Karpas-422 (cell line): Measurements from ENCODE around the gene ZW10. TPM values are rescaled to one million over a fixed set of nuclear protein-coding genes. Genes with fewer than 3 reads are reported as not detected.
A peak's percentile ranks its signal among the peaks of the same experiment; 100 is the strongest.

Experiments used
- DNase-seq: peaks from one replicate; pipeline ENCODE4 v3.0.0-alpha.2; 2015
- H2AFZ ChIP-seq: fragments of 200-600 bp; sonication (generic); 2 replicates; pipeline ENCODE4 v1.6.1; 2014; ENCODE audit warnings: antibody characterized with exemption, low read length, mixed read lengths
- H3K27ac ChIP-seq: fragments of 200-600 bp; sonication (generic); 2 replicates; pipeline ENCODE4 v1.5.1; 2014; ENCODE audit warnings: mild to moderate bottlenecking, low read length, moderate library complexity
- H3K27me3 ChIP-seq: fragments of 200-600 bp; sonication (generic); 2 replicates; pipeline ENCODE4 v1.6.1; 2014; ENCODE audit warnings: low read length, mixed read lengths
- H3K36me3 ChIP-seq: fragments of 200-600 bp; sonication (generic); 2 replicates; pipeline ENCODE4 v1.6.1; 2014; ENCODE audit warnings: low read length, mixed read lengths; ENCODE audit not compliant: insufficient read depth
- H3K4me1 ChIP-seq: fragments of 200-600 bp; sonication (generic); 2 replicates; pipeline ENCODE4 v1.6.1; 2014; ENCODE audit warnings: mild to moderate bottlenecking, low read length, mixed read lengths
- H3K4me2 ChIP-seq: fragments of 200-600 bp; sonication (generic); 2 replicates; pipeline ENCODE4 v1.6.1; 2014; ENCODE audit warnings: low read length, low read depth, mild to moderate bottlenecking; ENCODE audit not compliant: poor library complexity, severe bottlenecking
- H3K4me3 ChIP-seq: fragments of 200-600 bp; sonication (generic); 2 replicates; pipeline ENCODE4 v1.5.1; 2014; ENCODE audit warnings: mild to moderate bottlenecking, antibody characterized with exemption, low read length, mixed read lengths
- H3K79me2 ChIP-seq: fragments of 200-600 bp; sonication (generic); 2 replicates; pipeline ENCODE4 v1.6.1; 2014; ENCODE audit warnings: mild to moderate bottlenecking, low read length, mixed read lengths
- H3K9ac ChIP-seq: fragments of 200-600 bp; sonication (generic); 2 replicates; pipeline ENCODE4 v1.6.0; 2014; ENCODE audit warnings: low read length
- H3K9me2 ChIP-seq: fragments of 200-600 bp; sonication (generic), shearing (Covaris generic); replicated peaks from 2 replicates; pipeline ENCODE4 v1.6.0; 2014; ENCODE audit warnings: mild to moderate bottlenecking, low read length, moderate library complexity; ENCODE audit not compliant: insufficient read depth
- H3K9me3 ChIP-seq: fragments of 300-700, 200-600 bp; sonication (generic); 2 replicates; pipeline ENCODE4 v1.6.1; 2014; ENCODE audit warnings: low read length, mixed read lengths
- H4K20me1 ChIP-seq: fragments of 200-600 bp; sonication (generic); 2 replicates; pipeline ENCODE4 v1.6.1; 2014; ENCODE audit warnings: mild to moderate bottlenecking, antibody characterized with exemption, low read length, low read depth; ENCODE audit not compliant: insufficient read depth
- total RNA-seq: library from RNA; depleted of rRNA; stranded (reverse); fragments of >200 nt; shearing (Covaris generic); gene quantifications from 2 replicates; pipeline ENCODE4 v1.2.3, GENCODE V29; 2014; ENCODE audit warnings: low replicate concordance

ZW10 gene
- total RNA-seq, 1 experiment from 2014 or later: 11.4 TPM

GRCh38 chr11:113693030-113693429 is 80.5 kb downstream of the ZW10 start:
- no peak overlapping the region for H2AFZ ChIP-seq
- H3K4me2 ChIP-seq: no peak overlapping the region
- H3K4me1 ChIP-seq: no peaks in the 10 kb centered on the region; the same call in 1 of the 2 replicates
- no peaks in the 10 kb centered on the region for H3K36me3 ChIP-seq
- no peaks in the 10 kb centered on the region for H3K79me2 ChIP-seq
- no peak overlapping the region for H3K9ac ChIP-seq
- H3K27ac ChIP-seq: no peak overlapping the region
- no peaks in the 10 kb centered on the region for H3K27me3 ChIP-seq
- H3K4me3 ChIP-seq: no peak overlapping the region
- no peak for DNase-seq
- no peaks in the 10 kb centered on the region for H3K9me3 ChIP-seq
- H3K9me2 ChIP-seq: no peaks in the 10 kb centered on the region
- H4K20me1 ChIP-seq: no peaks in the 10 kb centered on the region

GRCh38 chr11:113690619-113691569 is 82.6 kb downstream of the ZW10 start:
- Histone ChIP-seq H3K9ac (no peak overlapping the region), H3K27me3 (no peaks in the 10 kb centered on the region), H3K4me2 (no peak overlapping the region), H3K27ac (no peak overlapping the region), H3K9me2 (no peaks in the 10 kb centered on the region), H4K20me1 (no peaks in the 10 kb centered on the region), H3K79me2 (no peaks in the 10 kb centered on the region), H3K4me1 (peaks cover 2% of the 10 kb centered on the region), H3K9me3 (no peaks in the 10 kb centered on the region), H3K36me3 (no peaks in the 10 kb centered on the region), H3K4me3 (no peak overlapping the region), H2AFZ (no peak overlapping the region)
- DNase-seq: peak; percentile 63

- Histone ChIP-seq H3K27ac (no peak overlapping the region), H4K20me1 (no peaks in the 10 kb centered on the region), H3K9ac (no peak overlapping the region)
These were observed 83.5 kb downstream of the ZW10 start for GRCh38 chr11:113689768-113690618.

GRCh38 chr11:113685654-113686359 is 87.7 kb downstream of the ZW10 start:
- Histone ChIP-seq H3K4me2 (peak overlapping the region; percentile 40), H3K79me2 (no peaks in the 10 kb centered on the region), H3K4me1 (peaks cover 9% of the 10 kb centered on the region), H4K20me1 (no peaks in the 10 kb centered on the region), H3K9me2 (no peaks in the 10 kb centered on the region), H3K36me3 (no peaks in the 10 kb centered on the region), H3K27ac (no peak overlapping the region), H3K9ac (no peak overlapping the region), H3K4me3 (no peak overlapping the region), H2AFZ (no peak overlapping the region), H3K27me3 (no peaks in the 10 kb centered on the region), H3K9me3 (no peaks in the 10 kb centered on the region)
- DNase-seq: peak; percentile 44

More at GRCh38 chr11:113689768-113690618, 83.5 kb downstream of the ZW10 start:
- no peaks in the 10 kb centered on the region for H3K27me3 ChIP-seq
- no peaks in the 10 kb centered on the region for H3K9me3 ChIP-seq
- H3K79me2 ChIP-seq: no peaks in the 10 kb centered on the region
- H3K4me1 ChIP-seq: peaks cover 9% of the 10 kb centered on the region
- no peak overlapping the region for H2AFZ ChIP-seq
- no peak overlapping the region for H3K4me3 ChIP-seq
- no peak overlapping the region for H3K4me2 ChIP-seq
- H3K9me2 ChIP-seq: no peaks in the 10 kb centered on the region
- DNase-seq: no peak
- no peaks in the 10 kb centered on the region for H3K36me3 ChIP-seq

- Histone ChIP-seq H2AFZ (no peak overlapping the region), H3K79me2 (no peaks in the 10 kb centered on the region), H3K27me3 (no peaks in the 10 kb centered on the region), H3K4me1 (peaks cover 9% of the 10 kb centered on the region), H3K9me3 (no peaks in the 10 kb centered on the region), H3K36me3 (no peaks in the 10 kb centered on the region), H3K4me3 (no peak overlapping the region), H3K9me2 (no peaks in the 10 kb centered on the region), H3K27ac (no peak overlapping the region), H3K4me2 (no peak overlapping the region), H3K9ac (no peak overlapping the region), H4K20me1 (no peaks in the 10 kb centered on the region)
- DNase-seq: no peak
These were observed 89.0 kb downstream of the ZW10 start for GRCh38 chr11:113684496-113684895.

GRCh38 chr11:113683481-113684046 is 89.9 kb downstream of the ZW10 start:
- H3K36me3 ChIP-seq: no peaks in the 10 kb centered on the region
- H3K27me3 ChIP-seq: no peaks in the 10 kb centered on the region
- no peaks in the 10 kb centered on the region for H3K9me2 ChIP-seq

More at GRCh38 chr11:113683481-113684046, 89.9 kb downstream of the ZW10 start:
- Histone ChIP-seq H2AFZ (no peak overlapping the region), H3K9ac (no peak overlapping the region), H3K9me3 (no peaks in the 10 kb centered on the region), H4K20me1 (no peaks in the 10 kb centered on the region), H3K4me1 (peaks cover 9% of the 10 kb centered on the region), H3K27ac (no peak overlapping the region), H3K79me2 (no peaks in the 10 kb centered on the region), H3K4me3 (no peak overlapping the region), H3K4me2 (no peak overlapping the region)
- DNase-seq: no peak
